HG03442 (cell line): ENCODE data around the gene ESR2.
"Not testable (repeated sequence)": the region's sequence is repeated elsewhere in the genome, so short reads cannot be mapped to it uniquely, and the experiment has no call there.

Experiments
- ATAC-seq: cut with Tn5 transposase; IDR thresholded peaks from one replicate; pipeline ENCODE4 v1.9.1; 2021; ENCODE audit warnings: mild to moderate bottlenecking, moderate library complexity; ENCODE audit not compliant: unreplicated experiment

The ESR2 gene

DNA sequence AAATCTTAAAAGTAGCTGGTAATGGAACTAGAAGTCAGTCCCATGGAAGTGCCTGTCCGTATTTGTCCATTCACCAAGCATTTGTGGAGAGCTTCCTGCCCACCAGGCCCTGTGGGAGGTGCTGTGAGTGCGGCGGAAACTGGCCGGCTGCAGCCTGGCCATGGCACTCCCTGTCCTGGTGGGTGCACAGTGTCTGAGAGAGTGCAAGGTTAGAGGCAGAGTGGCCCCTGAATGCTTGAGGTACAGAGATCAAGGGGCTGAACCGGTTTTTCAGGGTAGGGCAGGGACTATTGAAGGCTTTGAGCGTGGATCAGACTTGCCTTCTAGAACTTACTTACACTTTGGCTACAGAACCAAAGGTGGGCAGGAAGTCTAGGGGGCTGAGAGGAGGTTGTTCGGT, 92.9 kb downstream of the ESR2 start:
- no peak for ATAC-seq

DNA sequence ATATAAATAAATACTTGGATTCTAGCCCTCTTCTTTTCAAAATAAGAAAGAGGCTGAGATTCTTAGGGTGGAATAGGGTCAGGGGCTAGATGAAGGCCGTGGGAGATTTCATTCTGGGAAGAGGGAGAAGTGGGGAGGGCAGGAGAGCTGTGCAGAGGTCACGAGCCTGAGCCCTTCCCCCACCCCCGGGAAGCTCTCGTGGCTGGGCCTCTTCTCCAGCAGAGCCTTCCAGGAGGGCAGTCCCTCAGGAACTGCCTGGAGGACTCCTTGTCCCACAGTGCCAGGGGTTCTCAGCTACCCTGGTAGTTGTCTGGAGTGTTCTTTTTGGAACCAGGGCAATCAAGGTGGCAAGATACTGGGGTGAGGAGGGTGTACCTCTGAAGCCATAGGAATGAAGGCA, 94.0 kb downstream of the ESR2 start:
- no peak for ATAC-seq

DNA sequence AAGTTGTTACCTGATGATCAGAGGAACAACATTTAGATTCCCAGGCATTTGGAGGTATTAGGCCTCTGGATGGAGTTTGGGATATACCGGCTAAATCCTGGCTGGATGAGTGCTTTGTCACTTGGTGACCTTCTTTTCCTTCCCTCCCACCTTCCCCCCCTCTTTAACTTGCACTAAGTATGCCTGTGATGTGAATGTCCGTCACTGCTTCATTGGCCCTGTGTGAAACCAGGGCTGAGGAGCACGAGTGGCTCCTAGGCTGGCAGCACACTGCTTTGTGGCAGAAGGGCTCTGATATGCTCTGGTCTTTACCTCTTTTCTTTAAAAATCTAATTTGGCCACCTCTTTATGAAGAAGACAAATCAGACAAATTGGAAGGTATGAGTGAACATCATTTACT, 95.7 kb downstream of the ESR2 start:
- no peak for ATAC-seq

DNA sequence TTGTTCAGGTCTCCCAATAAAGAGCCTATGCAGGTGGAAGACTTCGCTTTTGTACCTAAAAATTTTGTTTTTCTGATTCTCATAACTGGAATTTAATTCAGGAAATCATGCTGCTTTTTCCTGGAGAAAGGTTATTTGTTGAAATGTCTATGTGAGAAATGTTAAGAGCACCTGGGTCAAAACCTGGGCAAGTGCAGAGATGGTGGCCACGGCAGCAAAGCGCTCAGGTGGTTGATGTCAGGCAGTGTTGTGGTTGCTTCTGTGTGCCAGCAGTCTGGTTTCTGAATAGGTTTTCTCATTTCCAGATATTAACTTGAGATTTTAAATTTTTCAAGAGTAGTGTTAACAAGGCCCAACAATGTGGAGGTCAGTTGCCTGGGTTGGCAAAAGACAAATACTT, 96.2 kb downstream of the ESR2 start:
- no peak for ATAC-seq

DNA sequence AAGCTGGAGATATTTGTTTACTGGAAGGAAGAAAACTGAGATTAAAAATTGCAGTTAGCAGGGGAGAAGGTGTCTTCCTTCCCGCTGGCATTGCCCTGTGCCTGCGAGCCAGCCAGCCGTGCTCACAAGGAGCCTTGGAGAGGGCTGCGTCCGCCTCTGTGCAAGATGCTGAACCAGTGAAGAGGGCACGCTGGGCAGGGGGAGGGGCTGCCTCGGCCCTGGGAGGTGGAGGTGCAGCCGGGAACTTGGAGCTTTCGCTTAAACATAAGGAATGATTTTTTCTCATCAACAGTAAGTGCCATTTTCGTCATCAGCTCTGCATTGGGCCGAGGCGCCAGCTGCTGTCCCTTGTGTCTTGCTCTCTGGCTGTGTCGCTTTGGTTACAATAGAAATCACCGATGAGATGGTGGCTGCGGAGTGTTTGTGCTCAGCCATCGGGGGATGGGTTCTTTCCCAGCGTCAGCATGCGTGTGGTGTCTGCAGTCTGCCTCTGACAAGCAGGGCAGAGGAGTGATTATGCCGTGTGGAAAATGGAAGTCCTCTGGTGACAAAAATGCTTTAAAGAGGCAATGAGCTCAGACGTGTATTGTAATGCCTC, 97.3 kb downstream of the ESR2 start:
- ATAC-seq, result peak; percentile 55

DNA sequence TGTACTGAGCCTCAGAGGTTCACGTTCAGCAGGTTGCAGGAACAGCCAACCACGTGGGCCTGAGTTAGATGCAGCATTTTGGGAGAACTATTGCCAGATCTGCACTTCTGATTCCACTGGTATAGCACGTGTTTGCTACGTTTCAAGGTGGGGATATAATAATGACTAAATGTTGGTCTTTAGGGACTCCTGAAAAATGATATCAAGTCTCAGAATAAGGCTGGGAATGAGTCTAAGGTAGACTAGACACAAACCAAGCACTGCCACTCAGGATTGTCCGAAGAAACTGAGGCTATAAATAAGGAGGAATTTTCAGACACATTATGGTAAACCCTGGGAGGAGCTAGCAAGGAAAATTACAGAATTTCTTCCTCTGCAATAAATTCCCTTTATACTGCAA, 98.1 kb downstream of the ESR2 start:
- ATAC-seq, result no peak

DNA sequence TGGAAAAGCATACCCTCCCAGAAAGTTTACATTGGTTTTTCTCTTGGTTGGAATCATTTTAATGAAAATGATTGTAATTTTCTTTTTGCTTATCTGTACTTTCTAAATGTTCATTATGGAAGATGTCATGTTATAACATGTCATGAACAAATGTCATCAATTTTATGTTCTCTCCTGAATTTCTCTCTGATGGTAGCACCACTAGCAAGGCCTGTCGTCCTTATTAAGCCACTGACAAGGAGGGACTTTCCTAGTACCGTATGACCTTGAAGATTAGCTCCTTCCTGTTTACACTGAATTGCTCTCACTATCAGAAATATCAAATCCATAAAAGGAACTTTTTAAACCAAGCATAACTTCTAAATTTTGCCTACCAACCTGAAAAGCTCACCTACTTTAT, 99.0 kb downstream of the ESR2 start:
- ATAC-seq, result peak; percentile 56

DNA sequence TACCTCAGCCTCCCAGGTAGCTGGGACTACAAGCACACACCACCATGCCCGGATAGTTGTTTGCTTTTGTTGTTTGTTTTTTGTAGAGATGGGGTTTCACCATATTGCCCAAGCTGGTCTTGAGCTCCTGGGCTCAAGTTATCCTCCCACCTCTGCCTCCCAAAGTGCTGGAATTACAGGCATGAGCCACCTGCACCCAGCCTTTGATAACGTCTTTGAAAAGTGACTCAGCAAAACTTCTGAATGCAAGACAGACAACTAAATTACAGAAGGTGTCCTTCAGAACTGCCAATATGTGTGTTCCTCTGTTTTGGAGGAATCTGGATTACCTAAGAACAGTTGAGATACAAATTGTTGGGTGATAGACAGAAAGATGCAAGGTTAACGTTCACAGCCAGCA, 99.8 kb downstream of the ESR2 start:
- ATAC-seq, result no peak

DNA sequence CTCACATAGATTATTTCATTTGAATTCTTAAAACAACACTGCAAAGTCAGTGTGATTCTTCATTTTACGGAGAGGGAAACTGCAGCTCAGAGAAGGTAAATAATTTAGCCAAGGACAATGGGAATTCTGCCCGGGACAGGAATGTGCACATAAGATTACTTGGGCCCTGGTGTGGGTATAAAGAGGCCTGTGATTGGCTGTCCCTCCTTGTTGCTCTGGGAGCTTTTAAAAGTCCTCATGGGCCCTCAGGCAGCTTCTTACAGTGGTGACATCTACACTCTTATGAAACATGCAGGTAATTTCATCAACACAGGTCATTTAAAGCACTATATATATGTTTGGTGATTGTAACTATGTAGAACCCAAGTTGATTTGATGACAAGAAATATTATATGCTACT, 100.3 kb downstream of the ESR2 start:
- ATAC-seq, result no peak

DNA sequence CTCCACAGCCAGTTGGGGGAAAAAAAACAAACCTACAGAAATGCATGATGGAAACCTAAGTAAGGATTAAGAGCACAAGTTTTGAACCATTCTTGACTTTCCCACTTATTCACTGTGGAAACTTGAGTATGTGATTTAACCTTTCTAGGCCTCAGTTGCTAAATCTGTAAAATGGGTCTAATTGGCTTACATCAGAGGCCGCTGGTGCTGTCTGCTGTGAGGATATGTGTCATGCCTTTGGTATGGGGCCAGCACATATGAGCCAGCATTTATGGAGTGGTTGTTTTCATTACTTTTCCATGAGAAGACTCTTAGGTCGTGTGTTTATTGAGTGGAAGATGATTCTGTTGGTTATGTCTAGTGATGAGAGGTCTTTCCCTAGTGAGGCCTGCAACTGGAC, 102.4 kb downstream of the ESR2 start:
- ATAC-seq, result no peak

DNA sequence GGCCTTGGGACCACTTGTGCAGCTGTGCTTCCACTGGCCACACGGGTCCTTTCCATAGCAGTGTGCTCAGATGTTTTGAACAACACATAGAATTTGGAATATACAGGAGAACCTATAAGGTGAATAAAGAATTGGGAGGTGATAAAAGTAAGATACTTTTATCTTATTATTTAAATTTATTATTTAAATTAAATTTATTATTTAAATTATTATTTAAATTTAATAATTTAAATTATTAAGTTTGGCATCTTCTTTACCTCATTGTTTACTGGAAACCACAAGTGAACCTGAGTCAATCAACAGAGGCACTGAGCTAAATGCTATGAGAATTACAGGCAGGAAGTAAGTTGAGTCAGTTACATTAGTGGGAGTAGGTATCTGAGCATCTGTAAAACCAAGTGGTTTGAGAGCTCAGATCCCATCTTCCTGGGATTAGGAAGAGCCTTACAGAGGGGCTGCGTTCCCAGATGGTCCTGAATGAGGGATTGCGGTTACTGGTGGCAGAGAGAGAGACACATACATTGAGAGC, 103.1 kb downstream of the ESR2 start:
- no peak for ATAC-seq

DNA sequence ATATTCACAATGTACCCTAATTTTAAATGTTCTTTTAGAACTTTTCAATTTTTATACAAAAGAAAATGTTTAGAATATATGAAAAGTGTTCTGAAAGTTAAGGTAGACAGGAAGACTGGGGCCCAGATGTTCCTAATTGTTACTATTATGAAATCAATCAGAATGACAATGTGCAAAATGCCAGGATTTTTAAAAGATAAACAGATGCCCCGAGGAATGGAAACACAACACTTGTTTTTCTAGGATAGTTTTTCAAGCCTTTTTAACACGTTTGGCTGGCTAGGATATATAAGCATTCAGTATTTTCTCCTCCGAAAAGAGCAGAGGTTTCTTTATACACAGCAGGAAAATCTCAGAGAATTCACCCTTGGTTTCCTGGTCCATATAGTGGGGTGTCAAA, 106.8 kb downstream of the ESR2 start:
- no peak for ATAC-seq

DNA sequence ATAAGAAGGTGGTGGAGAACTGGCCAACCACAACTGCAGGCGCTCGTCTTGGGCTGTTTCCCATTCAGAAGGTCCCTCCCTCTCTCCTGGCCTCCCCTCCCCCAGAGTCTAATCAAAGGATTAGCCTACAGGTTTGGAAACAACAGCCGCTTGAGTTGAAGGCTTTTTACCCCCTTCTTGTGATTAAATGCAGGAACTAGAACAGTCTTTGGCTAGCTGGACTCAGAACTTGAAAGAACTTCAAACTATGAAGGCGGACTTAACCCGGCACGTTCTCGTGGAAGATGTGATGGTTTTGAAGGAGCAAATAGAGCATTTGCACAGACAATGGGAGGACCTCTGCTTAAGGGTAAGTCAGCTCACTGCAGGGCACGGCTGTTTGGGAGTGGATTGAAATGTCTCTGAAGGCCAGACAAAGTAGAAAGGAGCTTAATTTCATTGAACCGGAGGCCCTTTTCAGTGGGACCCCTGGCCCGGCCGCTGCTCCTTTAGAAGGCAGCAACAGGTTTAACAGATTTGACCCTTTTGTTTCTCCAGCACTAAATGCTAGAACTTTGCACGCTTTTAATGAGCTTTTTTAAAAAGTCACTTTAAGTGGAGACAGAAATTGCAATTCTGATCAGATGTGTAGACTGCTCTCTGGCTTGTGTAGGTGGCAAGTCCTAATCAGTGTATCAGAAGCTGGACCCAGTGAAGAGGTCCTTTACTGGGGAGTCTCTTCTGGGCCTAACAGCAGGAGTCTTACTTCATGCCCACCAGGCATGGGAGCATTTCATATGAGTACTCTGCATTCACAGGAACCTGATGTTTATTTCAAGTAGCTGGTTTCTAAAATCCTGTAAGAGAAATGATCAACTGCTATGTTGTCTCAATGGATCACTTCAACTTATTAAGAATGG, 107.7 kb downstream of the ESR2 start:
- no peak for ATAC-seq

DNA sequence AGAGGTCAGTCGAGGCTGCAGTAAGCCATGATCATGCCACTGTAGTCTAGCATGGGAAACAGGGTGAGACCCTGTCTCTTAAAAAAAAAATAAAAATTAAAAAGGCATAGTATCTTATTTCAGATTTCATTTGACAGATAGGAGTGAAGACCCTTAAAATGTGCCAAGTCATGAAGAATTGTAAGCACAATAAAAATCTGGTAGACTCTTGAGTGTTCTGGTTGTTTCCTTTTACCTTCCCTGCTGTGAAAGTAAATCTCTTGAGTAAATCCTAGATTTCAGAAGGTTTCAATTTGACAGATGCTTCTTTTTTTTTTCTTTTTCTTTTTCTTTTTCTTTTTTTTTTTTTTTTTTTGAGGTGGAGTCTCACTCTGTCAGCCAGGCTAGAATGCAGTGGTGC, 109.0 kb downstream of the ESR2 start:
- no peak for ATAC-seq

DNA sequence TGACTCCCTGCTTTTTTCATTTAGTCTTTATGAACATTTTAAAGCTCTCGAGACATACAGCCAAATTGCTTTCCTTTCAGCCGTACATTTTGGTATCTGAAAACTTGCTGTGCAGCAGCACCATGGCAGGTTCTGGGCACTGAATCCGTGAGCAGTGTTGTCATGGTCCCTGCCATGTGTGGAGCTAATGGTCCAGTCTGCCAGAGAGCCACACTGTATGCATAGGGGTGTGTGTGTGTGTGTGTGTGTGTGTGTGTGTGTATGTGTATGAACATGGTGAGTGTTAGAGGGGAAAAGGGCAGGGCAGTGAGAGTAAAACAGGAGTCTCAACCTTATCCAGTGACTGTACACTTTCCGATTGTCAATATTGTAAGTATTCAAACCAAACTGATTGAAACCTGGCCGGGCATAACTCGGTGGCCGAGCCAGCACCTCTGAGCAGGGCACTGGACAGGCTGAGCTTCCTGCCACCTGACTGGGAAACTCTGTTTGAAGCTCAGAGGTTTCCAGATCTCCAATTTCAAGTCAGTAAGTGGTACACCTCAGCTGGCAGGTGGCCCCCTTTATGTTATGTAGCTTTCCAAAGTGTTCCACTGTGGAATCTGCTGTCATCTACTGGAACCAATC, 110.0 kb downstream of the ESR2 start:
- no peak for ATAC-seq

DNA sequence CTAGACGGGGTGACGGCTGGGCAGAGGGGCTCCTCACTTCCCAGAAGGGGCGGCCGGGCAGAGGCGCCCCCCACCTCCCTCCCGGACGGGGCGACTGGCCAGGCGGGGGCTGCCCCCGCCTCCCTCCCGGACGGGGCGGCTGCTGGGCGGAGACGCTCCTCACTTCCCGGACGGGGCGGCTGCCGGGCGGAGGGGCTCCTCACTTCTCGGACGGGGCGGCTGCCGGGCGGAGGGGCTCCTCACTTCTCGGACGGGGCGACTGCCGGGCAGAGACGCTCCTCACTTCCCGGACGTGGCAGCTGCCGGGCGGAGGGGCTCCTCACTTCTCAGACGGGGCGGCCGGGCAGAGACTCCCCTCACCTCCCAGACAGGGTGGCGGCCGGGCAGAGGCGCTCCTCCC, 111.3 kb downstream of the ESR2 start:
- ATAC-seq, result not testable (repeated sequence)

DNA sequence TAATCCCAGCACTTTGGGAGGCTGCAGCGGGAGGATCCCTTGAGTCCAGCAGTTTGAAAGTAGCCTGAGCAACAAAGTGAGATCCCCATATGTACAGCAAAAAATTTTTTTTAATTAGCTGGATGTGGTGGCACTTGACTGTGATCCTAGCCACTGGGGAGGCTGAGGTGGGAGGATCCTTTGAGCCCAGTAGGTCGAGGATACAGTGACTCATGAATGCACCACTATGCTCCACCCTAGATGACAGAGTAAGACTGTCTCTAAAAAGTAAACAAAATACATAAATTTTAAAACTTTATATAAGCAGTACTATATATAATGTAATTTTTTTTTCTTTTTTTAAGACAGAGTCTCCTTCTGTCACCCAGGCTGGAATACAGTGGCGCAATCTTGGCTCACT, 115.4 kb downstream of the ESR2 start:
- ATAC-seq, result no peak

DNA sequence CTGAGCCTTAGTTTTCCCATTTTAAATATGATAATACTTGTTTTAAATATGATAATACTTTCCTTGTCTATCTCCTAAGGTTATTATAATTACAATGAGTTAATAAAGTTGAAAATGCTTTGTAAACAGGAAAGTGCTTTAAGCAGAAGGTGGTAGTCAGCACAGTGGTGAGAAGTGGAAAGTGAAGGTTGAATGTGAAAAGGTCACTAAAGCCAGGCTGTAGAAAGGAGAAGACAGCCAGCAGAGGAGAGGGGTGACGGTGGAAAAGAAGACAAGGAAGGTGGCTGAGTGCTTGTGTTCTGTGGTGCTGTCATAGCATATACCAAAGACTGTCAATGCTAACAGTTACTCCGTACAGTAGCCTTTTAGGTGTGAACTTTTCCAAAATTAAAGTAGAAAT, 117.8 kb downstream of the ESR2 start:
- no peak for ATAC-seq

DNA sequence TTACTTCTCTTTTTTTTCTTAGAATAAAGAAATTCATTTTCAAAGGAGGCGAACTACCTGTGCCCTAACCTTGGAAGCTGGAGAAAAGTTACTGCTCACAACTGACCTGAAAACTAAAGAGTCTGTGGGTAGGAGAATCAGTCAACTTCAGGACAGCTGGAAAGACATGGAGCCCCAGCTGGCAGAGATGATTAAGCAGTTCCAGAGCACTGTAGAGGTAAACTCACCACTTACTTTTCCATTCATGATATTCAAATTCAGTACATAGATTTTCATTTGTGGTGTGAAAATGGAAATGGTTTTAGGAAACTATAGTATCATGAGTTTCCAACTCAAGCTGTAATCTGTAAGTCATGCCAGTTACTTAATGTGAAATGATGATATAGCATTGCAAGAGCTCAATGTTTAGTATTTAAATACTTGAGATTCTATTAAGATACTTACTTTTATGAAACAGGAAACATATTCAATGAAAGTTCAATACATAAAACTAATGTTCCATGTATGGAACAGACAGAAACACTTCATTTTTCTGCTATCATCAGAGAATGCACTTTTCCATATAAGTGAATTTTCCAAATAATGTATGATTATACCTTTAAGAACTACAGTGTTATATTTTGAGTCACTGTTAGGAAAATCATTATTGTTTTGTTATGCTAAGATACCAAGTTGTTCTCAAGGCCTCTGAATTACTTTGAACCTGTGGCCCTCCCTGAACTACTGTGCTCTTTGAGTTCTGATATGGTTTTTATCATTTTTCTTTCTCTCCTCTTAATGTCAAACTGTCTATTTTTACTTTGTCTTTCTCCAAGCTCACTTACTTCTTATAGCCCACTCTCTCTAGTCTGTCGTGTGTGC, 119.0 kb downstream of the ESR2 start:
- no peak for ATAC-seq

DNA sequence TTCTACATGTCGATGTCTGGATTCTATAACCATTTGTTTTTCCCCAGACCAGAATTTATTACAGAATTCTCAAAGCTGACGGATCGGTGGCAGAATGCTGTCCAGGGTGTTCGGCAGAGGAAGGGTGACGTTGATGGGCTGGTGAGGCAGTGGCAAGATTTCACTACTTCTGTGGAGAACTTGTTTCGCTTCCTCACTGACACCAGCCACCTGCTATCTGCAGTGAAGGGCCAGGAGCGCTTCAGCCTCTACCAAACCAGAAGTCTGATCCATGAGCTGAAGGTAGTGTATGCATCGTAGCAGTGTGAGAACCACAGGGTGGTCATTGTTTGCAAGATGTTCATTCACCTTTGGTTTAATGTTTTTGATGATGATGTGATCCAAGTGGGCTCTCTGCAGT, 124.0 kb downstream of the ESR2 start:
- no peak for ATAC-seq

DNA sequence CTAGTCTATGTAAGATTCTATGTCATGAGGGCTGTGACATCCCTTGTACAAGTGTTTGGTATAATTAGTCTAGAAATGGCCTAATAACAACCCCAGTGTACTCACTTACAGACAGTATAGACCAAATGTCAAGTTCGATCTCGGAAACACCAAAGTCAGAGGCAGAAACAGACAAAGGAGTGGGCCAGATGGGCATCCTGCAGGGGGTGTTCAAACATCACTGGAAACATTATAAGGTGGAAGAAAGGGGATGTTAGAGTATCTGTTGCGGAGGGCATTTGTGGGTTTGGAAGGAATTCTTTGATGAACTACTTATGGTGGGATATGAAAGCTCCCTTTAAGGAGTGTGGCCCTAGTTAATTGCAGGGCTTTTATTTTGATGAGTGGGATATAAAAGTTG, 134.6 kb downstream of the ESR2 start:
- no peak for ATAC-seq
